Stomach (tissue), 4 donors: ENCODE data around the gene RPRML.

Experiments used
- EP300 ChIP-seq: sonication (generic); formaldehyde crosslinking; IDR thresholded peaks from one replicate; pipeline ENCODE4 v1.6.1; 2017; ENCODE audit warnings: antibody characterized with exemption
- POLR2A ChIP-seq, 4 donors: fragments of 450-650 bp; IDR thresholded peaks; one replicate each; pipeline ENCODE4 v1.6.1; 2016; ENCODE audit warnings: antibody characterized with exemption in 4 of 4, control low read depth in 2 of 4, mild to moderate bottlenecking in 1 of 4, moderate library complexity in 1 of 4
- POLR2AphosphoS5 ChIP-seq, 3 donors: sonication (generic); formaldehyde crosslinking; IDR thresholded peaks; one replicate each; pipeline ENCODE4 v1.6.1; 2016; ENCODE audit warnings: antibody characterized with exemption in 3 of 3
- TF ChIP-seq, protein P1 (sequence below), 7 experiments: fragments of 450-650 bp in 4 of 7; fragments of 200-600 bp in 3 of 7; sonication (generic) in 3 of 7; IDR thresholded peaks; one replicate each; pipeline ENCODE4 v1.5.1; 2016 to 2019; ENCODE audit warnings: antibody characterized with exemption in 7 of 7, control low read depth in 2 of 7, mild to moderate bottlenecking in 1 of 7

- TF ChIP-seq, protein P1, sequence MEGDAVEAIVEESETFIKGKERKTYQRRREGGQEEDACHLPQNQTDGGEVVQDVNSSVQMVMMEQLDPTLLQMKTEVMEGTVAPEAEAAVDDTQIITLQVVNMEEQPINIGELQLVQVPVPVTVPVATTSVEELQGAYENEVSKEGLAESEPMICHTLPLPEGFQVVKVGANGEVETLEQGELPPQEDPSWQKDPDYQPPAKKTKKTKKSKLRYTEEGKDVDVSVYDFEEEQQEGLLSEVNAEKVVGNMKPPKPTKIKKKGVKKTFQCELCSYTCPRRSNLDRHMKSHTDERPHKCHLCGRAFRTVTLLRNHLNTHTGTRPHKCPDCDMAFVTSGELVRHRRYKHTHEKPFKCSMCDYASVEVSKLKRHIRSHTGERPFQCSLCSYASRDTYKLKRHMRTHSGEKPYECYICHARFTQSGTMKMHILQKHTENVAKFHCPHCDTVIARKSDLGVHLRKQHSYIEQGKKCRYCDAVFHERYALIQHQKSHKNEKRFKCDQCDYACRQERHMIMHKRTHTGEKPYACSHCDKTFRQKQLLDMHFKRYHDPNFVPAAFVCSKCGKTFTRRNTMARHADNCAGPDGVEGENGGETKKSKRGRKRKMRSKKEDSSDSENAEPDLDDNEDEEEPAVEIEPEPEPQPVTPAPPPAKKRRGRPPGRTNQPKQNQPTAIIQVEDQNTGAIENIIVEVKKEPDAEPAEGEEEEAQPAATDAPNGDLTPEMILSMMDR (IDR thresholded peaks at IDR 0.05): no peak
- no peak for TF ChIP-seq POLR2A (IDR thresholded peaks at IDR 0.05)
- no peak for TF ChIP-seq EP300
- TF ChIP-seq POLR2AphosphoS5 (IDR thresholded peaks at IDR 0.05): no peak
These were observed at the start of gene RPRML for GRCh38 chr17:46979147-46979863.
